Adrenal gland (tissue), 12 donors: Measurements from ENCODE around the gene LRCH4. TPM values are rescaled to one million over a fixed set of nuclear protein-coding genes. Genes with fewer than 3 reads are reported as not detected.
"Not testable (repeated sequence)": the region's sequence is repeated elsewhere in the genome, so short reads cannot be mapped to it uniquely, and the experiment has no call there.

Source experiments
- DNase-seq, 7 donors: peaks; one replicate each; pipeline ENCODE4 v3.0.0-alpha.2; 2019 to 2020
- H3K27ac ChIP-seq, 5 donors: fragments of 200-600 bp; sonication (generic) in 4 of 5; 1 replicate in 3 of 5; 2 replicates in 2 of 5; pipeline versions ENCODE4 v1.5.1 to v1.8.0; 2016 to 2020; ENCODE audit warnings: mild to moderate bottlenecking in 1 of 5
- H3K27me3 ChIP-seq: fragments of 200-600 bp; 2 replicates; pipeline ENCODE4 v1.8.0; 2021
- H3K36me3 ChIP-seq, 2 donors: fragments of 200-600 bp; replicated peaks in 1 of 2; 1 replicate in 1 of 2; 2 replicates in 1 of 2; pipeline versions ENCODE4 v1.5.1 to v1.8.0; 2018 to 2022
- H3K4me1 ChIP-seq, 2 donors: fragments of 200-600 bp; replicated peaks in 1 of 2; 1 replicate in 1 of 2; 2 replicates in 1 of 2; pipeline versions ENCODE4 v1.5.1 to v1.8.0; 2018 to 2021
- H3K4me3 ChIP-seq, 4 donors: fragments of 200-600 bp; sonication (generic) in 3 of 4; one replicate each; pipeline ENCODE4 v1.5.1; 2016 to 2018
- H3K9me3 ChIP-seq, 3 donors: fragments of 200-600 bp; sonication (generic) in 1 of 3; replicated peaks in 1 of 3; 1 replicate in 2 of 3; 2 replicates in 1 of 3; pipeline versions ENCODE4 v1.5.1 to v1.8.0; 2016 to 2021
- POLR2A ChIP-seq, 2 donors: fragments of 450-650 bp; IDR thresholded peaks; one replicate each; pipeline ENCODE4 v1.6.1; 2017; ENCODE audit warnings: antibody characterized with exemption in 2 of 2, mild to moderate bottlenecking in 2 of 2, moderate library complexity in 1 of 2
- WGBS, 4 donors: extraction: QIAGEN DNeasy Blood & Tissue Kit in 2 of 4; methylation state at CpG; one replicate each; pipeline versions ENCODE4 v1.1.5 to v1.1.7; 2013 to 2017; 5-methylcytosine and 5-hydroxymethylcytosine counted together
- intact Hi-C, 2 donors: fragments of 100-400 bp; cut with DNase I; formaldehyde crosslinking; loops; one replicate each; pipeline versions ENCODE4 v1.14.1 to v1.15.0; 2022 to 2023
- polyA plus RNA-seq, 3 donors: library from polyadenylated mRNA; stranded (reverse); fragments of 200-250 nt in 2 of 3; fragments of 350-450 nt in 1 of 3; fragmentation: Illumina TruSeq in 1 of 3; extraction: RNeasy Lipid Tissue Mini Kit (QIAGEN cat#74804) in 1 of 3; gene quantifications; one replicate each; pipeline ENCODE4 v1.2.3, GENCODE V29; 2013 to 2014
- total RNA-seq, 9 donors: library from RNA; depleted of rRNA in 4 of 9; stranded (reverse); fragments of >200 nt in 4 of 9; fragments of 120-200 nt in 1 of 9; fragmentation: NEBNext Ultra II Directional in 1 of 9; extraction: Animal tissue kit (Norgen Biotek cat#: 25700) in 1 of 9; gene quantifications; one replicate each; pipeline versions ENCODE4 v1.1.0 to v1.2.4, GENCODE V29; 2013 to 2023
- TF ChIP-seq, protein P1 (sequence below), 6 experiments: fragments of 450-650 bp in 4 of 6; fragments of 200-600 bp in 2 of 6; sonication (generic) in 1 of 6; IDR thresholded peaks; 1 replicate in 5 of 6; 2 replicates in 1 of 6; pipeline versions ENCODE4 v1.5.1 to v1.8.0; 2016 to 2021; ENCODE audit warnings: antibody characterized with exemption in 6 of 6, mild to moderate bottlenecking in 2 of 6, moderate library complexity in 1 of 6
- donor health status: healthy with polysubstance abuse.
- donor health status: Bipolar disorder and iron deficiency.
- donor health status: DM: yes; HTN: yes; CAD: no.
- donor health status: DM: no; HTN: no; CAD: no.
- donor health status: DM: no; HTN: no; CAD: no.
- donor health status: DM: yes; HTN: yes; CAD: no.

LRCH4 gene
- total and polyA plus RNA-seq, 12 donors, result 10.4 to 235 (median 59.8) TPM

DNA sequence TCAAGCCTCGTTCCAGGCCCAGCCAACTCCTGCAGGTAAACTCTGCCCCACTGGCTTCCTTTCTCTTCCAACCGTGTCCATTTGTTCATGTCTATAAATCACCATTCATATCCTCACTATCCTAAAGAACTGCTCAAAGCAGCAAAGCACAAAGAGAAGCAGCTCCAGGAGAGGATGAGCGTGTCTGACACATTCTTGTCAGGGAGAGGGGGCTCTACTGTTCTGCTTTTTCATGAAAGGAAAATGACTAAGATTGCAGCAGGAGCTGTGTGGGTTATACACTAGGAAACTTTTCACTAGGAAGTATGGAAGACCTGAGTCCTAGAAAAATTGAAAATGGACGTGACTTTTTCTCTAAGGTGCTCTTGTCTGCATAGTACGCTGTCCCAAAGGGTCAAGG, 30.2 kb downstream of the LRCH4 start:
- H3K27ac ChIP-seq, result peak overlapping the region in 4 of 5 donors; percentile 14 to 70 (median 30)
- peaks cover 0 to 87% of the 10 kb centered on the region in 2 donors for H3K36me3 ChIP-seq
- 76 to 86% (median 83%) methylated on average over 5 of the region's 5 CpGs for WGBS, 4 donors
- DNase-seq, result no peak
- H3K4me3 ChIP-seq, result no peak overlapping the region
- TF ChIP-seq, protein P1, sequence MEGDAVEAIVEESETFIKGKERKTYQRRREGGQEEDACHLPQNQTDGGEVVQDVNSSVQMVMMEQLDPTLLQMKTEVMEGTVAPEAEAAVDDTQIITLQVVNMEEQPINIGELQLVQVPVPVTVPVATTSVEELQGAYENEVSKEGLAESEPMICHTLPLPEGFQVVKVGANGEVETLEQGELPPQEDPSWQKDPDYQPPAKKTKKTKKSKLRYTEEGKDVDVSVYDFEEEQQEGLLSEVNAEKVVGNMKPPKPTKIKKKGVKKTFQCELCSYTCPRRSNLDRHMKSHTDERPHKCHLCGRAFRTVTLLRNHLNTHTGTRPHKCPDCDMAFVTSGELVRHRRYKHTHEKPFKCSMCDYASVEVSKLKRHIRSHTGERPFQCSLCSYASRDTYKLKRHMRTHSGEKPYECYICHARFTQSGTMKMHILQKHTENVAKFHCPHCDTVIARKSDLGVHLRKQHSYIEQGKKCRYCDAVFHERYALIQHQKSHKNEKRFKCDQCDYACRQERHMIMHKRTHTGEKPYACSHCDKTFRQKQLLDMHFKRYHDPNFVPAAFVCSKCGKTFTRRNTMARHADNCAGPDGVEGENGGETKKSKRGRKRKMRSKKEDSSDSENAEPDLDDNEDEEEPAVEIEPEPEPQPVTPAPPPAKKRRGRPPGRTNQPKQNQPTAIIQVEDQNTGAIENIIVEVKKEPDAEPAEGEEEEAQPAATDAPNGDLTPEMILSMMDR (IDR thresholded peaks at IDR 0.05), result no peak
- H3K9me3 ChIP-seq, result no peaks in the 10 kb centered on the region
- no peaks in the 10 kb centered on the region for H3K27me3 ChIP-seq
- peaks cover 0 to 7% of the 10 kb centered on the region in 2 donors for H3K4me1 ChIP-seq
- intact Hi-C loops, result no loop called here

DNA sequence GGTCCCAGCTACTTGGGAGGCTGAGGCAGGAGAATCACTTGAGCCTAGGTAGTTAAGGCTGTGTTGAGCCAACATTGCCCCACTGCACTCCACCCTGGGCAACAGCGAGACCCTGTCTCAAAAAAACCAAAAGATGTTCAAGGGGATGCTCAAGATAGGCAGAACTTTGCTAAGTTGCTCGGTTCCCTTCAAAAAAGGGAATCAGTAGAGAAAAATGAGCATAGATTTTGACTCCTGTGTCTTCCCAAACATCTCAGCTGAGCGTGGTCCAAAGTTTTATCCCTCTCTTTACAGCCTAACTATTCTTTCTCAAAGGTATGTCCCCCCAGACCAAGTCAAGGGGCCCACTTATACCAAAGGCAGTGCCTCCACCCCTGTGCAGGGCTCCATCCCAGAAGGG, 32.9 kb downstream of the LRCH4 start:
- WGBS, 4 donors, result 89 to 98% (median 95%) methylated on average over 3 of the region's 3 CpGs
- intact Hi-C loops, result no loop called here
- H3K27ac ChIP-seq, result no peak overlapping the region
- H3K4me1 ChIP-seq, result peaks cover 7 to 18% of the 10 kb centered on the region in 2 donors
- no peaks in the 10 kb centered on the region for H3K9me3 ChIP-seq
- TF ChIP-seq, protein P1 (IDR thresholded peaks at IDR 0.05), result no peak
- no peak for TF ChIP-seq POLR2A (IDR thresholded peaks at IDR 0.05)
- no peaks in the 10 kb centered on the region for H3K27me3 ChIP-seq
- H3K36me3 ChIP-seq, result peaks cover 0 to 88% of the 10 kb centered on the region in 2 donors
- no peak for DNase-seq
- no peak overlapping the region for H3K4me3 ChIP-seq

DNA sequence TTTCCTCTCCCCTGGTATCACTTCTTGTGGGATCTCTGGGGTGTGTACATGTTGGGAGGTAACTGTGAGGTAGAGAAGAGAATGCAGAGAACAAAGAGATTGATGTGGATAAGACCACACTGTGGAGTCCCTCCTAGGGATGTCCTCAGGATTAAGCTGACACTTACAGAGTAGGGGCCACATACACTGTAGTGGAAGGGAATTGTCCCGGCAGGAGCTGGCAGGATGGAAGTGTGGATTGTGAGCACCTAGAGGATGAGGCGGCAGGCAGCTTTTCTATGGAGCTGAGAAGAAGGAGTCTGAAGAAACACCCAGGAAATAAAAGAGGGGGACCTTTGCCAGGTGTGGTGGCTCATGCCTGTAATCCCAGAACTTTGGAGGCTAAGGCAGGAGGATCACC, 33.4 kb downstream of the LRCH4 start:
- H3K4me3 ChIP-seq, result no peak overlapping the region
- peaks cover 12 to 23% of the 10 kb centered on the region in 2 donors for H3K4me1 ChIP-seq
- H3K27me3 ChIP-seq, result no peaks in the 10 kb centered on the region
- DNase-seq, result no peak
- no peaks in the 10 kb centered on the region for H3K9me3 ChIP-seq
- no peak overlapping the region for H3K27ac ChIP-seq
- TF ChIP-seq, protein P1 (IDR thresholded peaks at IDR 0.05), result no peak
- TF ChIP-seq POLR2A (IDR thresholded peaks at IDR 0.05), result no peak
- intact Hi-C loops, result no loop called here
- H3K36me3 ChIP-seq, result peaks cover 0 to 83% of the 10 kb centered on the region in 2 donors
- WGBS, 4 donors, result 95 to 98% (median 96%) methylated on average over 2 of the region's 2 CpGs

DNA sequence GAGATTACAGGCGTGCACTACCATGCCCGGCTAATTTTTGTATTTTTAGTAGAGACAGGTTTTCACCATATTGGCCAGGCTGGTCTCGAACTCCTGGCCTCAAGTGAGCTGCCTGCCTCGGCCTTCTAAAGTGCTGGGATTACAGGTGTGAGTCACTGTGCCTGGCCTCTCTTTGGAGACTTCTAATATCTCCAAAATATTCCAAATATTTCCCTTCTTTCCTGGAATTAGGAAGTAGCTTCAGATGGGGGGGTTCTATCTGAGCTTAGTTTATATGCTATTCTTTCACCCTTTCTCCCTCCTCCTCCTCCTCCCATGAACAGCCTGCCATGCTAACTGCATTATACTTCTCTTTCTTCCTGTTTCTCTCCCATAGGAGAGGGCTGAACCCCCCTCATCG, 37.5 kb downstream of the LRCH4 start:
- intact Hi-C loops, H3K27me3 ChIP-seq, DNase-seq, H3K9me3 ChIP-seq, H3K4me3 ChIP-seq: not testable (repeated sequence)
- peak overlapping the region; percentile 88 to 99 (median 93) for H3K27ac ChIP-seq
- H3K4me1 ChIP-seq, result peaks cover 52 to 57% of the 10 kb centered on the region in 2 donors
- peaks cover 0 to 46% of the 10 kb centered on the region in 2 donors for H3K36me3 ChIP-seq
- WGBS, 4 donors, result 68 to 76% (median 71%) methylated on average over 4 to 5 of the region's 5 CpGs

DNA sequence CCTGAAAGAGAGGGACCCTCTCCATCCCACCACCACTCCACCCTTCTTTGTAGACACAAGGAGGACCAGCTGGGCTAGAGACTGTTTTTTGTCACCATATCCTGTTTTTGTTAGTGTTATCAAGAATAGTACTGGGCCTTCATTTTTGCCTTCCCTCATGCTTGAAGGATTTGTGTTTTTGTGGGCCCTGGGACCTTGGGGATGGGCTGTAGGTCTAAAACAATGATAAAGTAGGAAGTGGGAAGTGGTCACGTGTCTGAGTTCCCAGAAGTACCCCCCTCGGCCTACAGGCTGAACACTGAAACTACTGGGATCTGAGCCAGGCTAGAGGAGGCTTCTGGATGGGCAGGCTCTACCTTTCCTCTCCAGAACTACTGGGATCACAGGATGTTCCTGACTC, 38.1 kb downstream of the LRCH4 start:
- peak in 6 of 7 donors; percentile 54 to 78 (median 72) for DNase-seq
- Histone ChIP-seq H3K4me3 (no peak overlapping the region), H3K4me1 (peaks cover 57 to 63% of the 10 kb centered on the region in 2 donors), H3K36me3 (peaks cover 0 to 40% of the 10 kb centered on the region in 2 donors), H3K9me3 (no peaks in the 10 kb centered on the region), H3K27ac (peak overlapping the region; percentile 88 to 99 (median 93)), H3K27me3 (no peaks in the 10 kb centered on the region)
- TF ChIP-seq POLR2A (IDR thresholded peaks at IDR 0.05), result no peak
- TF ChIP-seq, protein P1 (IDR thresholded peaks at IDR 0.05), result peak in 3 of 6 experiments; percentile 24 to 46 (median 27)
- intact Hi-C loops, result no loop called here
- 6 to 13% (median 12%) methylated on average over 2 of the region's 2 CpGs for WGBS, 4 donors
